Measurements from ENCODE around the gene GPX5.

DNA sequence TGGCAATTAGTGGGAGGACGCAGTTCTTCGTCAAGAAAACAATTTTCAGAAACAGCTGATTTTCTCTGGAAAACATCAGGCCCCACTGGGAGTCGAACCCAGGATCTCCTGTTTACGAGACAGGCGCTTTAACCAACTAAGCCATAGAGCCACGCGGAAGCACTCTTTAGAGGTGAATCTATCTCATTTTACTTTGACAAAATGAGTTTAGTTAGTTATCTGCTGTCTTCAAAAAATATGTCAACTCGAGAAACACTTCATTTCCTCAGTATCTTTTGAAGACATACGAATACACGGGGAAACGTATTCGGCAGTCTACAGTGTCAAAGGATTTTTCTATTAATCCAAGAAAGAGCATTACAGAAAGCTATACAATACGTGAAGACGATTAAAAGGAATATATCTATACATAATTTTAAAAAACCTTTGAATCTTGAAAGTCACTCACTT lies 36.7 kb upstream of the GPX5 start:
- TF ChIP-seq, protein P1, sequence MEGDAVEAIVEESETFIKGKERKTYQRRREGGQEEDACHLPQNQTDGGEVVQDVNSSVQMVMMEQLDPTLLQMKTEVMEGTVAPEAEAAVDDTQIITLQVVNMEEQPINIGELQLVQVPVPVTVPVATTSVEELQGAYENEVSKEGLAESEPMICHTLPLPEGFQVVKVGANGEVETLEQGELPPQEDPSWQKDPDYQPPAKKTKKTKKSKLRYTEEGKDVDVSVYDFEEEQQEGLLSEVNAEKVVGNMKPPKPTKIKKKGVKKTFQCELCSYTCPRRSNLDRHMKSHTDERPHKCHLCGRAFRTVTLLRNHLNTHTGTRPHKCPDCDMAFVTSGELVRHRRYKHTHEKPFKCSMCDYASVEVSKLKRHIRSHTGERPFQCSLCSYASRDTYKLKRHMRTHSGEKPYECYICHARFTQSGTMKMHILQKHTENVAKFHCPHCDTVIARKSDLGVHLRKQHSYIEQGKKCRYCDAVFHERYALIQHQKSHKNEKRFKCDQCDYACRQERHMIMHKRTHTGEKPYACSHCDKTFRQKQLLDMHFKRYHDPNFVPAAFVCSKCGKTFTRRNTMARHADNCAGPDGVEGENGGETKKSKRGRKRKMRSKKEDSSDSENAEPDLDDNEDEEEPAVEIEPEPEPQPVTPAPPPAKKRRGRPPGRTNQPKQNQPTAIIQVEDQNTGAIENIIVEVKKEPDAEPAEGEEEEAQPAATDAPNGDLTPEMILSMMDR (IDR thresholded peaks at IDR 0.05; ENCODE audit: low read length) = no peak
- TF ChIP-seq EZH2phosphoT487 (IDR thresholded peaks at IDR 0.05; ENCODE audit: low read length) = no peak

Measured in MM.1S (cell line).